Measurements from ENCODE around the gene SLC37A3.

The SLC37A3 gene

GRCh38 chr7:140389445-140389844, 8.9 kb downstream of the SLC37A3 start:
- Mint-ChIP-seq H3K27me3 (ENCODE audit: low read depth) (no peaks in the 10 kb centered on the region), H3K36me3 (ENCODE audit: low read depth) (peaks cover 16% of the 10 kb centered on the region), H3K27ac (no peak overlapping the region), H3K4me1 (ENCODE audit: low read depth) (peaks cover 14% of the 10 kb centered on the region), H3K4me3 (no peak overlapping the region), H3K9me3 (no peaks in the 10 kb centered on the region)
- no peak for DNase-seq (ENCODE audit: low spot score)

GRCh38 chr7:140384894-140385545, 13.3 kb downstream of the SLC37A3 start:
- DNase-seq (ENCODE audit: low spot score), result no peak
- Mint-ChIP-seq H3K27me3 (ENCODE audit: low read depth) (no peaks in the 10 kb centered on the region), H3K9me3 (no peaks in the 10 kb centered on the region), H3K4me3 (peak overlapping the region; percentile 14), H3K36me3 (ENCODE audit: low read depth) (peaks cover 35% of the 10 kb centered on the region), H3K27ac (peak overlapping the region; percentile 17), H3K4me1 (ENCODE audit: low read depth) (peaks cover 36% of the 10 kb centered on the region)

DNA sequence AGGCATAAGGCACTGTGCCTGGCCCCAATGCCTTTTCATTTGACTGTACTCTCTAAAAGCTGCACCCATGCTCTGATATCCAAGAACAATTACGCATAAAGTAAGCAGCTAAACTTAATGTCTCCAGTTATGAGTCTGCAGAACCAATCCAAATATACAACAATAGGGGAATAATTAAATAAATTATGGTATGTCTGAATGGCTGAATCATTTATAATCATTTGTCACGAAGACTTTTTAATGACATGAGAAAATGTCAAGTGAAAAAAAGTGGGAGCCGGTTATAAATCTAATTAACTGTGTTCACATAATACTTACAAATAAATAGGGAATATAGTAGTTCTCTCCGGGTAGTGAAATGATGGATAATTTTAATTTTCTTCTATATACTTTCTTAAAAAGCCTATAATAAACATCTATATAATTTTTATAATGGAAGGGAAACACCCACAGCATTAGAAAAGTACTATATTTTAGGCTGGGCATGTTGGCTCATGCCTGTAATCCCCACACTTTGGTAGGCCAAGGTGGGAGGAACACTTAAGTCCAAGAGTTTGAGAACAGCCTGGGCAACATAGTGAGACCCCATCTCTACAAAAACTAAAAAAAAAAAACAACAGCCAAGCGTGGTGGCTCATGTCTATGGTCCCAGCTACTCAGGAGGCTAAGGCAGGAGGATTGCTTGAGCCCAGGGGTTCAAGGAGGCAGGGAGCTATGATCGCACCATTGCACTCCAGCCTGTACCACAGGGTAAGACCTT, 14.2 kb downstream of the SLC37A3 start:
- peak overlapping the region; percentile 17 for H3K27ac Mint-ChIP-seq
- no peak for DNase-seq (ENCODE audit: low spot score)
- H3K36me3 Mint-ChIP-seq (ENCODE audit: low read depth), result peaks cover 42% of the 10 kb centered on the region
- no peaks in the 10 kb centered on the region for H3K27me3 Mint-ChIP-seq (ENCODE audit: low read depth)
- peaks cover 40% of the 10 kb centered on the region for H3K4me1 Mint-ChIP-seq (ENCODE audit: low read depth)
- no peaks in the 10 kb centered on the region for H3K9me3 Mint-ChIP-seq
- H3K4me3 Mint-ChIP-seq, result no peak overlapping the region

DNA sequence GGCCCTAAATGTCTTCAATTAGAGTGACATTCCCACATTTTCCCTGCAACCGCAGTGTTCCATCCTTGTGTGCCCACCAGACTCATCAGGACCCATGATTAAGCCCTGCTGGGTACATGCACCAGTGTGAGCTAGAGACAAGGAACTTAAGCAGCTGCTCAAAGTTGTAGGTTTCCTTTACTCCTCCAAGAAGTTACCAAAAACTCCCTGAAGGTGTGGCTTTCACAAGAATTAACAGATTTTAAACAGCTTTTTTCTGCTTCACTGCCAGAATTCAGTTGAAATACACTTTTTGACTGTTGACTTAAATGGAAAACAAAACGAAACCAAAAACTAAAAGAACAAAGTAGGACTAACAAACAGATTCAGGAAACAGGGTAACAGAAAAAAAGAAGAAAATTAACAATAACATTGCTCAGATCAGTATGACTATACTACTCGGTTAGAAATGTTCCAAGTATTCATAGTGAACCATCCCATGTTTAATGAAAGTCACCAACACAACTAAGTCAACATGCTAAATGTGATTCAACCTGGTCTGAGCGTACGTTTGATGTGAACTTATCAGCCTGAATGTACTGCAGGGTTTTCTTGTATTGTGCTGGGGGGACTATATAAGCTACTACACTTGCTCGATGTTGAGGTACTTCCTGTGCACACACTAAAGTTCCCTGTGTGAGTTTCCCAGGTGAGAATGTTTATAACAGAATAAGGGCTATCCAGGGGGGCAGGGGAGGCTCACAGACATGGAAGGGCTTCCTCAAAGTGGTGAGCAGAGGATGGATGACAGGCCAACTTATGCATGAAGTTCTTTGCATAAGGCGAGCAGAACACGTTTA, 22.2 kb downstream of the SLC37A3 start:
- Mint-ChIP-seq H3K4me1 (ENCODE audit: low read depth) (peaks cover 43% of the 10 kb centered on the region), H3K9me3 (no peaks in the 10 kb centered on the region), H3K4me3 (peak overlapping the region; percentile 77), H3K27ac (peak overlapping the region; percentile 93), H3K36me3 (ENCODE audit: low read depth) (peaks cover 58% of the 10 kb centered on the region), H3K27me3 (ENCODE audit: low read depth) (no peaks in the 10 kb centered on the region)
- DNase-seq (ENCODE audit: low spot score), result peak; percentile 57

DNA sequence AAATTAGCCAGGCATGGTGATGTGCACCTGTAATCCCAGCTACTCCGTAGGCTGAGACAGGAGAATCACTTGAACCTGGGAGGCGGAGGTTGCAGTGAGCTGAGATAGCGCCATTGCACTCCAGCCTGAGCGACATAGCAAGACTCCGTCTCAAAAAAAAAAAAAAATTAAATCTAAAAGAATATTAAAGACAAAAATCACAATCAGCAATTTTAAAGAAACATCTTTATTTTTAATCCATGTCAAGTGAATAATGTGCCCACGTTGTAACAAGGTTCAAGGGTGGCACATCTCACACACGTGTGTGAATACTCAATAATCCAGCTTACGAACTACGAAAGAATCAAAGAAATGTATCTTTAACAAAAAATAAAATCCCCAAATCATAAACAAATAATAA, 23.0 kb downstream of the SLC37A3 start:
- Mint-ChIP-seq H3K27me3 (ENCODE audit: low read depth) (no peaks in the 10 kb centered on the region), H3K27ac (peak overlapping the region; percentile 93), H3K4me3 (peak overlapping the region; percentile 77), H3K36me3 (ENCODE audit: low read depth) (peaks cover 63% of the 10 kb centered on the region), H3K4me1 (ENCODE audit: low read depth) (peaks cover 46% of the 10 kb centered on the region), H3K9me3 (no peaks in the 10 kb centered on the region)
- no peak for DNase-seq (ENCODE audit: low spot score)

DNA sequence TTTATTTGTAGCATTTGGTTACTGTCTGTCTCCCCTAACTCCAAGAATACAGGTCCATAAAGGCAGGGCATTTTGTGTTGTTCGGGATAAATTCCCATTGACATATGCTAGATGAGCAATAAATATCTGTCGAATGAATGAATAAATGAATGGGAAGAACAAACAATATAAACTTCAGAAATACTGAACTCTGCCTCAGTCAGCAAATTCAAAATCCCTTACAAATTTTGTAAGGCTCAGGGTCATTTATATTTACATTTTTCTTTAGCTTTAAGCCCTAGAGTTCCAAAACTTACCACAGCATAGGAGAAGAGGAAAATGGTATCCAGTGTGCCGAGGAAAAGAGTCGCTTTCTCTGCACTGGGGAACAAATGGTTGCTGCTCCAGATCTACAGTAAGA, 29.0 kb downstream of the SLC37A3 start:
- Mint-ChIP-seq H3K27me3 (ENCODE audit: low read depth) (no peaks in the 10 kb centered on the region), H3K9me3 (no peaks in the 10 kb centered on the region), H3K4me1 (ENCODE audit: low read depth) (peaks cover 27% of the 10 kb centered on the region), H3K4me3 (no peak overlapping the region), H3K27ac (no peak overlapping the region), H3K36me3 (ENCODE audit: low read depth) (peaks cover 47% of the 10 kb centered on the region)
- no peak for DNase-seq (ENCODE audit: low spot score)

DNA sequence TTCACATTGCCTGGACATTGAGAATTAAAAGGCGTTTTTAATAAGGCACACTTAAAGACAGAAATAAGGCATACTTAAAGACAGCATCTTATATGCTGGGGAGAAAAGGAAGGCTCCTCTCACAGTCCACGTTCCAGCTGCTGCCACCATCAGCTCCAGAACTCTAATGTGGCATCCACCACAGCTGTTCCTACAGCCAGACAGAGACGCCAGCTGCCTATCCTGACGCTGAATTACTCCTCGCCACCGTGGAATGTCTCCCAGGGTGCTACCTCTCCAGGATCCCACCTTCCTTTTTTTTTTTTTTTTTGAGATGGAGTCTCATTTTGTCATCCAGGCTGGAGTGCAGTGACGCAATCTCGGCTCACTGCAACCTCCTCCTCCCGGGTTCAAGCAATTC, 30.8 kb downstream of the SLC37A3 start:
- Mint-ChIP-seq H3K4me3 (no peak overlapping the region), H3K27ac (no peak overlapping the region), H3K27me3 (ENCODE audit: low read depth) (no peaks in the 10 kb centered on the region), H3K36me3 (ENCODE audit: low read depth) (peaks cover 37% of the 10 kb centered on the region), H3K4me1 (ENCODE audit: low read depth) (peaks cover 20% of the 10 kb centered on the region), H3K9me3 (no peaks in the 10 kb centered on the region)
- DNase-seq (ENCODE audit: low spot score), result no peak

DNA sequence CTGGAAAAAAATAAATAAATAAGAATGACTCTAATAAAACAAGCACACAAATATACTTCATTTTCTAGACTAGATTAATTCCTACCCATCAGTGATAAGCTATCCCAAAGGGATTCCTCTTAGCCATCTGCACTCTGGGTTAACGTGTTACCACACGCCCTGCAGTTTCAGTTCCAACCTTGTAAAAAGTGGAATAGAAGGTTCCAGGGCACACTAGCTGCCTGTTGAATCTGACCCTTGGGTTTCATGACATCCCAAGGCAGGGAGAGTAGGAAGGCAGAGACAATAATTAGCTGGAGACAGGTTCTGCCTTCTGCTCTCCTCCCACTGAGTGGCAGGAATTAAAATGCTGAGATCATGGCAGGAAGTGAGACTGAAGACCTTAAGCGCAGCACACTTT, 33.5 kb downstream of the SLC37A3 start:
- H3K36me3 Mint-ChIP-seq (ENCODE audit: low read depth), result peaks cover 31% of the 10 kb centered on the region

GRCh38 chr7:140360697-140361229, 37.6 kb downstream of the SLC37A3 start:
- Mint-ChIP-seq H3K27me3 (ENCODE audit: low read depth) (no peaks in the 10 kb centered on the region), H3K27ac (peak overlapping the region; percentile 90), H3K4me1 (ENCODE audit: low read depth) (peaks cover 32% of the 10 kb centered on the region), H3K4me3 (peak overlapping the region; percentile 63), H3K36me3 (ENCODE audit: low read depth) (peaks cover 35% of the 10 kb centered on the region), H3K9me3 (no peaks in the 10 kb centered on the region)
- peak; percentile 38 for DNase-seq (ENCODE audit: low spot score)

More for the DNA sequence above, 33.5 kb downstream of the SLC37A3 start:
- Mint-ChIP-seq H3K27me3 (ENCODE audit: low read depth) (no peaks in the 10 kb centered on the region), H3K4me1 (ENCODE audit: low read depth) (peaks cover 15% of the 10 kb centered on the region), H3K4me3 (no peak overlapping the region), H3K9me3 (no peaks in the 10 kb centered on the region), H3K27ac (peak overlapping the region; percentile 61)
- no peak for DNase-seq (ENCODE audit: low spot score)

DNA sequence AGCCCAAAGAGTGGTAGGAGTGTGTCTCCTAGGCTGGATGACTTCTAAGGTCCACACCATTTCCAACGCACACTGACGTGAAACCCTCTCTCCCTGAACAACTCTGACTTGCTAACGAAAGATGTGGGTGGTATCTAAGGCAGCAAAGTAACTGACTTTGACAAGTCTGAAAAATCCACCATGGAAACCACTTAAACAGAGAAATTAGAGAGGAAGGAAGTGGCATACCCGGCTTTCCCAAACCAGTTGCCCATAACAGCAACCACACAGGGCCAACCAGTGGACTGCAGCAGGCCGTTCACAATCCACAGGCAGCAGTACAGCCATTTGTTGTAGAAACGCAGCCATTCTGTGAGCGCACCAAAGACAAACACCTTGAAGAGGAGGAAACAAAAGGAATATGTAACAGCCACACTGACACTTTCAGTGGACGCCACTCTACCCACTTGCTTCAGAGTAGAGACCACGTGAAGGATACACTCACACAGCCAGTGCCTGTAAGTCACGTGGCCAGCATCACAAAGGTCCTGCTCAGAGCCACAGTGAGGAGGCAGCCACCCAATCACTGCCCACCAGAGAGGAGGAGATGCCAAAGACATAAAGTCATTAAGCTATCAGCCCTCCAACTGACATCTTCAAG, 39.8 kb downstream of the SLC37A3 start:
- Mint-ChIP-seq H3K27ac (peak overlapping the region; percentile 97), H3K4me1 (ENCODE audit: low read depth) (peaks cover 29% of the 10 kb centered on the region), H3K36me3 (ENCODE audit: low read depth) (peaks cover 41% of the 10 kb centered on the region), H3K4me3 (peak overlapping the region; percentile 84), H3K9me3 (no peaks in the 10 kb centered on the region), H3K27me3 (ENCODE audit: low read depth) (no peaks in the 10 kb centered on the region)
- DNase-seq (ENCODE audit: low spot score), result peak; percentile 49

- peaks cover 31% of the 10 kb centered on the region for H3K4me1 Mint-ChIP-seq (ENCODE audit: low read depth)
- H3K9me3 Mint-ChIP-seq, result no peaks in the 10 kb centered on the region
- no peak for DNase-seq (ENCODE audit: low spot score)
- no peaks in the 10 kb centered on the region for H3K27me3 Mint-ChIP-seq (ENCODE audit: low read depth)
- peaks cover 43% of the 10 kb centered on the region for H3K36me3 Mint-ChIP-seq (ENCODE audit: low read depth)
- peak overlapping the region; percentile 84 for H3K4me3 Mint-ChIP-seq
- H3K27ac Mint-ChIP-seq, result peak overlapping the region; percentile 97
These were observed 40.3 kb downstream of the SLC37A3 start for GRCh38 chr7:140358024-140358411.

DNA sequence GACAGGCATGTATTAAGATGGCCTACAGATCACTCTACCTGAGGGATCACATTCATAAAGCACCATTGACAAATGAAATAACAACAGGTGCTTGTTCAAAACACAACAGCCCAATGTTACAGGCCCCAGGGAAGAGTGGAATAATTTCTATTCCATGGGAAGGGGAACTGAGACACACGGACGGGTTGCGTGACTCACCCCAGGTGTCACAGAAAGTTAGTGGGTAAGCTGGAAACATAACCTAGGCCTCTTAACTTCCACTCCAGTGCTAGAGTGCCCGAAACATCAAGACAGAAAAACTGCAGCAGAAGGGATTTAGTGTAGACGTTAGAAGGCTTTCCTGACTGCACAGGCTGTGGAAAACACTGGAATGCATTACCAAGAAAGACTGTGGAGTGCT, 48.3 kb downstream of the SLC37A3 start:
- no peak overlapping the region for H3K4me3 Mint-ChIP-seq

DNA sequence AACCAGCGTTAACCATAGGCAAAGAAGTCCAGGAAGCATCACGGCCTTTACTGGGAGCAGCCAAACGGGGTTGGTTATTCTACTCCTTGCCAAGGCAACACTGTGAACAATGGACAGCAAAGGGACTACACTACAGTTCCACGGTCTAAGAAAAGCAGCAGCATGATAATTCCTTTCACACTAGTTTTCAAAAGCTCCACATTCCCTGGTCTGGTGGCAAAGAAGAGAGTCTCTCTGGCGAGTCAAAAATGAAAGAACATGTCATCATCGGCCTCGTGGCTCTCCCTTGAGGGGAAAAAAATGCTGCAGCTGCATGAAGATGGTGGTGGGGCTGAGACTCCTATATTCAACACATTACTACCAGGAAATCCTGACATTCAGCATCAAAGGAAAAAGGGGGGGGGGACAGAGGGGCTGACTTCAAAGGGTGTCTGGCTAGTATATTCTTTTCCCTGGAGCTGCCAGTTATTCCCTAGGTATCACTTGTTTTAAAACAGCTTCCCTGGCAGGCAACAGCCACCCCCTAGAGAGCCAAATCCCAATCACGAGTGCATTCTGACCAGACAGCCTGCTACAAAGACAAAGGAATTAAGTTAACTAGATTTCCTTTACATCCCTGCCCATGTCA, 49.1 kb downstream of the SLC37A3 start:
- peaks cover 20% of the 10 kb centered on the region for H3K4me1 Mint-ChIP-seq (ENCODE audit: low read depth)
- H3K27me3 Mint-ChIP-seq (ENCODE audit: low read depth), result no peaks in the 10 kb centered on the region
- H3K9me3 Mint-ChIP-seq, result no peaks in the 10 kb centered on the region
- peaks cover 57% of the 10 kb centered on the region for H3K36me3 Mint-ChIP-seq (ENCODE audit: low read depth)
- H3K4me3 Mint-ChIP-seq, result no peak overlapping the region
- no peak for DNase-seq (ENCODE audit: low spot score)
- H3K27ac Mint-ChIP-seq, result peak overlapping the region; percentile 73

More for the DNA sequence above, 48.3 kb downstream of the SLC37A3 start:
- no peak overlapping the region for H3K27ac Mint-ChIP-seq
- peaks cover 23% of the 10 kb centered on the region for H3K4me1 Mint-ChIP-seq (ENCODE audit: low read depth)
- no peak for DNase-seq (ENCODE audit: low spot score)
- peaks cover 61% of the 10 kb centered on the region for H3K36me3 Mint-ChIP-seq (ENCODE audit: low read depth)
- no peaks in the 10 kb centered on the region for H3K9me3 Mint-ChIP-seq
- H3K27me3 Mint-ChIP-seq (ENCODE audit: low read depth), result no peaks in the 10 kb centered on the region
